OCI-LY7 (cell line): ENCODE results near the gene CTNND2. TPM values are rescaled to one million over a fixed set of nuclear protein-coding genes. Genes with fewer than 3 reads are reported as not detected.

Experiments used
- BruUV-seq: library from RNA; stranded (reverse); fragments of 400-500 nt; replicated peaks from 2 replicates; lab custom pipeline; 2021; lab: Mats Ljungman, UMichigan
- CTCF ChIA-PET: fragments of 300-600 bp; sonication (Branson Sonifier 250); formaldehyde crosslinking; loops from one replicate; lab custom pipeline; 2022; ENCODE audit warnings: antibody characterized with exemption; ENCODE audit not compliant: unreplicated experiment; lab: Charles Lee
- POLR2A ChIA-PET: fragments of 300-600 bp; sonication (Branson Sonifier 250); formaldehyde crosslinking; loops from one replicate; lab custom pipeline; 2022; ENCODE audit warnings: antibody characterized with exemption; lab: Charles Lee
- DNase-seq: peaks from one replicate; pipeline ENCODE4 v3.0.0-alpha.2; 2015; ENCODE audit warnings: low spot score
- H2AFZ ChIP-seq: fragments of 200-600 bp; sonication (generic), shearing (Covaris generic); 2 replicates; pipeline ENCODE4 v1.6.1; 2014; ENCODE audit warnings: mild to moderate bottlenecking, antibody characterized with exemption, low read length, moderate library complexity
- H3K27ac ChIP-seq: fragments of 200-600 bp; sonication (generic); 2 replicates; pipeline ENCODE4 v1.5.1; 2014; ENCODE audit warnings: mixed run types, low read depth, mild to moderate bottlenecking, moderate library complexity, low read length, inconsistent platforms; ENCODE audit not compliant: poor library complexity, severe bottlenecking
- H3K36me3 ChIP-seq: fragments of 200-600 bp; sonication (generic); 2 replicates; pipeline ENCODE4 v1.6.1; 2014; ENCODE audit warnings: mild to moderate bottlenecking, antibody characterized with exemption, low read length, moderate library complexity, mixed read lengths; ENCODE audit not compliant: insufficient read depth
- H3K4me1 ChIP-seq: fragments of 200-600 bp; sonication (generic); 2 replicates; pipeline ENCODE4 v1.5.1; 2014; ENCODE audit warnings: mild to moderate bottlenecking, low read length; ENCODE audit not compliant: insufficient read depth, poor library complexity, severe bottlenecking
- H3K4me2 ChIP-seq: fragments of 200-600 bp; sonication (generic); 2 replicates; pipeline ENCODE4 v1.6.1; 2014; ENCODE audit warnings: mild to moderate bottlenecking, low read length
- H3K4me3 ChIP-seq: fragments of 200-600 bp; sonication (generic); 2 replicates; pipeline ENCODE4 v1.5.1; 2014; ENCODE audit warnings: mild to moderate bottlenecking, low read depth, low read length; ENCODE audit not compliant: poor library complexity, severe bottlenecking
- H3K79me2 ChIP-seq: fragments of 200-600 bp; sonication (generic); 2 replicates; pipeline ENCODE4 v1.6.1; 2016; ENCODE audit warnings: low read depth, mild to moderate bottlenecking, low read length, moderate library complexity, mixed read lengths; ENCODE audit not compliant: insufficient read depth
- H3K9me2 ChIP-seq: fragments of 200-600 bp; sonication (generic); 2 replicates; pipeline ENCODE4 v1.6.1; 2016; ENCODE audit warnings: mild to moderate bottlenecking, low read length, mixed read lengths; ENCODE audit not compliant: insufficient read depth
- H3K9me3 ChIP-seq: fragments of 200-600 bp; sonication (generic); 2 replicates; pipeline ENCODE4 v1.6.1; 2014; ENCODE audit warnings: mild to moderate bottlenecking, mixed run types, low read length, mixed read lengths
- H4K20me1 ChIP-seq: fragments of 200-600 bp; sonication (generic); 2 replicates; pipeline ENCODE4 v1.6.1; 2014; ENCODE audit warnings: mild to moderate bottlenecking, antibody characterized with exemption, low read length, moderate library complexity, mixed read lengths; ENCODE audit not compliant: insufficient read depth
- CTCF ChIP-seq: fragments of 200-600 bp; sonication (generic); conservative IDR thresholded peaks from 2 replicates; pipeline ENCODE4 v1.5.1; 2014; ENCODE audit warnings: mild to moderate bottlenecking, antibody characterized with exemption, low read length, moderate library complexity, mixed read lengths
- EZH2phosphoT487 ChIP-seq: fragments of 200-600 bp; sonication (generic); IDR thresholded peaks from 2 replicates; pipeline ENCODE4 v1.6.1; 2018; ENCODE audit warnings: low read depth, borderline replicate concordance, mild to moderate bottlenecking, mixed run types, antibody characterized with exemption, low read length, moderate library complexity, mixed read lengths
- intact Hi-C: fragments of 100-400 bp; cut with micrococcal nuclease; formaldehyde crosslinking; loops from one replicate; pipeline ENCODE4 v1.10.0; 2022; ENCODE audit not compliant: unreplicated experiment
- total RNA-seq, 2 experiments: library from RNA; depleted of rRNA in 1 of 2; stranded (reverse); fragments of >200 nt in 1 of 2; shearing (Covaris generic) in 1 of 2; gene quantifications; 2 replicates each; pipeline ENCODE4 v1.2.3, GENCODE V29; 2014 to 2022

Gene CTNND2
- total RNA-seq, 2 experiments from 2014 or later = not detected

- Histone ChIP-seq H3K4me1 (no peaks in the 10 kb centered on the region), H3K79me2 (no peaks in the 10 kb centered on the region), H4K20me1 (no peaks in the 10 kb centered on the region), H3K36me3 (no peaks in the 10 kb centered on the region), H3K27ac (no peak overlapping the region), H3K9me2 (no peaks in the 10 kb centered on the region), H3K9me3 (no peaks in the 10 kb centered on the region), H3K4me3 (no peak overlapping the region), H2AFZ (no peak overlapping the region), H3K4me2 (no peak overlapping the region)
- POLR2A ChIA-PET = interaction anchor here (0.6 kb wide), 1 partner anchor 1105 kb away, joined by 3 read pairs; no protein-coding TSS in a partner anchor
- TF ChIP-seq EZH2phosphoT487 (no peak), CTCF (no peak)
- no TSS peak for BruUV-seq
- DNase-seq = no peak
- CTCF ChIA-PET = no interaction called here
- intact Hi-C loops = no loop called here
These were observed 133.9 kb downstream of the CTNND2 start for GRCh38 chr5:11770310-11770709.

- no peak for TF ChIP-seq CTCF
- no peak for TF ChIP-seq EZH2phosphoT487
- ChIA-PET POLR2A (no interaction called here), CTCF (no interaction called here)
- Histone ChIP-seq H3K4me3 (no peak overlapping the region), H3K4me1 (no peaks in the 10 kb centered on the region), H2AFZ (no peak overlapping the region), H3K27ac (no peak overlapping the region), H3K9me2 (no peaks in the 10 kb centered on the region), H4K20me1 (no peaks in the 10 kb centered on the region), H3K79me2 (no peaks in the 10 kb centered on the region), H3K4me2 (no peak overlapping the region), H3K9me3 (no peaks in the 10 kb centered on the region), H3K36me3 (no peaks in the 10 kb centered on the region)
- DNase-seq = no peak
- intact Hi-C loops = no loop called here
- BruUV-seq = no TSS peak
These were observed 143.2 kb downstream of the CTNND2 start for GRCh38 chr5:11760934-11761603.

GRCh38 chr5:11758321-11758720 is 145.9 kb downstream of the CTNND2 start:
- Histone ChIP-seq H4K20me1 (no peaks in the 10 kb centered on the region), H3K4me3 (no peak overlapping the region), H3K79me2 (no peaks in the 10 kb centered on the region), H3K36me3 (no peaks in the 10 kb centered on the region), H3K9me2 (no peaks in the 10 kb centered on the region), H3K4me2 (no peak overlapping the region), H3K9me3 (no peaks in the 10 kb centered on the region), H3K4me1 (no peaks in the 10 kb centered on the region), H3K27ac (no peak overlapping the region), H2AFZ (no peak overlapping the region)
- intact Hi-C loops = no loop called here
- no TSS peak for BruUV-seq
- TF ChIP-seq EZH2phosphoT487 = no peak
- no peak for TF ChIP-seq CTCF
- ChIA-PET POLR2A (no interaction called here), CTCF (no interaction called here)
- DNase-seq = no peak
